Measurements from ENCODE around the gene RHOT1. TPM values are rescaled to one million over a fixed set of nuclear protein-coding genes. Genes with fewer than 3 reads are reported as not detected.
A peak's percentile ranks its signal among the peaks of the same experiment; 100 is the strongest.

RHOT1 gene
- total and polyA plus RNA-seq, 8 donors, result 11.6 to 26.7 (median 16.0) TPM

DNA sequence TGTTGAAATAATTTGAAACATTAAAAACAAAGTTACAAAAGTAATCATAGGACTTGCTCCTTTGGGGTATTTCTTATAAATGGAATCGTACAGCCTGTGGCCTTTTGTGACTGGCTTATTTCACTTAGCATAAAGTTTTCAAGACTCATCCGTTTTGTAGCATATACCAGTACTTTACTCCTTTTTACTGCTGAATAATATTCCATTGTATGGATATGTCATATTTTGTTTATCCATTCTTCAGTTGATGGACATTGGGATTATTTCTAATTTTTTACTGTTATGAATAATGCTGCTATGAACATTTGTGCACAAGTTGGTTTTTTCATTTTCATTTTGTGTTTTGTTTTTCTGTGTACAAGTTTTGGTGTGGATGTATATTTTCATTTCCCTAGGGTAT lies 93.3 kb downstream of the RHOT1 start:
- intact Hi-C loops (cut with DNase I), result no loop called here
- FAIRE-seq, result no peak
- H3K4me1 ChIP-seq, result no peaks in the 10 kb centered on the region
- no peak overlapping the region for H3K27ac ChIP-seq
- 92 to 96% methylated on average over 2 of the region's 2 CpGs for WGBS, 2 donors
- no peaks in the 10 kb centered on the region for H3K27me3 ChIP-seq
- TF ChIP-seq, protein P1, sequence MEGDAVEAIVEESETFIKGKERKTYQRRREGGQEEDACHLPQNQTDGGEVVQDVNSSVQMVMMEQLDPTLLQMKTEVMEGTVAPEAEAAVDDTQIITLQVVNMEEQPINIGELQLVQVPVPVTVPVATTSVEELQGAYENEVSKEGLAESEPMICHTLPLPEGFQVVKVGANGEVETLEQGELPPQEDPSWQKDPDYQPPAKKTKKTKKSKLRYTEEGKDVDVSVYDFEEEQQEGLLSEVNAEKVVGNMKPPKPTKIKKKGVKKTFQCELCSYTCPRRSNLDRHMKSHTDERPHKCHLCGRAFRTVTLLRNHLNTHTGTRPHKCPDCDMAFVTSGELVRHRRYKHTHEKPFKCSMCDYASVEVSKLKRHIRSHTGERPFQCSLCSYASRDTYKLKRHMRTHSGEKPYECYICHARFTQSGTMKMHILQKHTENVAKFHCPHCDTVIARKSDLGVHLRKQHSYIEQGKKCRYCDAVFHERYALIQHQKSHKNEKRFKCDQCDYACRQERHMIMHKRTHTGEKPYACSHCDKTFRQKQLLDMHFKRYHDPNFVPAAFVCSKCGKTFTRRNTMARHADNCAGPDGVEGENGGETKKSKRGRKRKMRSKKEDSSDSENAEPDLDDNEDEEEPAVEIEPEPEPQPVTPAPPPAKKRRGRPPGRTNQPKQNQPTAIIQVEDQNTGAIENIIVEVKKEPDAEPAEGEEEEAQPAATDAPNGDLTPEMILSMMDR (IDR thresholded peaks at IDR 0.05), result no peak
- ATAC-seq, result no peak
- no peak for DNase-seq
- no peaks in the 10 kb centered on the region for H3K9me3 ChIP-seq
- no peak overlapping the region for H3K4me3 ChIP-seq
- H3K36me3 ChIP-seq, result no peaks in the 10 kb centered on the region

DNA sequence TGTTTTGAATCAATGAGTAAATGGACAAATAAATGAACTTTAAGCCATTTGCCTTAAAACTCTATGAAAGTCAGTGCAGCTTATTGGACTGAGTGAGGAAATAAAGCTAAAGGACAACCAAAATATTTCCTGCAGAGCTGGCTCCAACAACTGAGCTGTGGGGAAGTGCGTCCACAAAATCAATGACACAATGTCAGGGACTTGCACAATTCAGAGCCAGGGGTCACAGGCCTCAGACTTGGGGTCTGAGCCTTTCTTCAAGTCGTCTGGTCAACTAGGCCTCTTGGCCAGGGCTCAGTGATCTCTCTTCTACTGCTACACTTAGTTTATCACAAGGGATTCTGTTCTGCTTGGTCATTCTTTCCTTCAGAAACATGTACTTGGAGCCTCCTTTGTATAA lies 97.2 kb downstream of the RHOT1 start:
- TF ChIP-seq, protein P1 (IDR thresholded peaks at IDR 0.05), result no peak
- Histone ChIP-seq H3K27ac (no peak overlapping the region), H3K27me3 (no peaks in the 10 kb centered on the region), H3K4me1 (no peaks in the 10 kb centered on the region), H3K36me3 (peaks cover 0 to 6% (median 0%) of the 10 kb centered on the region in 3 donors), H3K4me3 (no peak overlapping the region), H3K9me3 (no peaks in the 10 kb centered on the region)
- FAIRE-seq (no peak), DNase-seq (no peak), ATAC-seq (peak in 1 of 4 donors; percentile 25)
- intact Hi-C loops (cut with DNase I), result no loop called here
- 69 to 85% methylated on average over 2 of the region's 2 CpGs for WGBS, 2 donors

DNA sequence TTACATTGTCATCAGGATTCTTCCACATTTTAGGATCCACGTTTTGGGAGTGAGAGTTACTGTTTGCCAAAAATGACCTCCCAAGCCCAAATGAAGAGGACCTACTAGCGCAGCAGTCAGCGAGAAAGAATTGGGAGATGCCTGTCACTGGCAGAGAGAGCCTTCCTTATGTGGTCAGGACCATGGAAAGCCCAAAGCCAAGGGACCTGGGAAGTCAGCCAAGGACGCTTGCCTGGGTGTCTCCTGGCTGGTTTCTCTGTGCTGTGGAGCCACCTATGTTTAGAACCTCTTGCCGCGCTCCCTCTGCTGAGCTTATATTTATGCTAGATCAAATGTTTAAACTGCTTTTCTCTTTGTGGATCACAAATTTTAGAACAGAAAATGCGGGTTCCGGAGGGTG lies 98.4 kb downstream of the RHOT1 start:
- H3K9me3 ChIP-seq, result no peaks in the 10 kb centered on the region
- no peak overlapping the region for H3K4me3 ChIP-seq
- no peaks in the 10 kb centered on the region for H3K4me1 ChIP-seq
- H3K27ac ChIP-seq, result no peak overlapping the region
- FAIRE-seq (no peak), DNase-seq (no peak), ATAC-seq (peak in 1 of 4 donors; percentile 24)
- no peaks in the 10 kb centered on the region for H3K27me3 ChIP-seq
- WGBS, 2 donors, result 79 to 80% methylated on average over 8 of the region's 8 CpGs
- intact Hi-C loops (cut with DNase I), result no loop called here
- peaks cover 0 to 6% (median 0%) of the 10 kb centered on the region in 3 donors for H3K36me3 ChIP-seq
- TF ChIP-seq, protein P1 (IDR thresholded peaks at IDR 0.05), result no peak

DNA sequence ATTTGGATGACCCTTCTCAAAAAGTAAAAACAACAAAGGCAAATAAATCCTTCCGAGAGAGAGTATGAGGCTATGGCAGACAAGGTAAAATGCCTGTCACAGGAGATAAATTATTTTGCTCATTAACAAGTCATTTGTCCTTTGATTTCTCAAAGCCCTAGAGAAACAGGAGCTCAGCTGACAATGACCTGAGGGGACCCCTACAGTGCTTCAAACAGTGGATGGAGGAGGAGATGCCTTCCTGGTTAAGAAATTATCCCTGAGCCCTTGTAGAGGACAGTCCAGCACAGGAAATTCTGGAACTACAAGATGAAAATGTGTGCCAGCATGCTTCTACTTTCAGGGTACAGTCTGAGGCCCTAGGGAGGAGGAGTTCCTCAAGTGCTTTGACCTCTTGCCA lies 99.3 kb downstream of the RHOT1 start:
- no peaks in the 10 kb centered on the region for H3K9me3 ChIP-seq
- ATAC-seq (no peak), FAIRE-seq (no peak), DNase-seq (no peak)
- no peaks in the 10 kb centered on the region for H3K27me3 ChIP-seq
- intact Hi-C loops (cut with DNase I), result no loop called here
- no peak overlapping the region for H3K27ac ChIP-seq
- H3K36me3 ChIP-seq, result peaks cover 0 to 6% (median 0%) of the 10 kb centered on the region in 3 donors
- TF ChIP-seq, protein P1 (IDR thresholded peaks at IDR 0.05), result no peak
- H3K4me3 ChIP-seq, result no peak overlapping the region
- H3K4me1 ChIP-seq, result no peaks in the 10 kb centered on the region
- 79 to 82% methylated on average over 1 of the region's 1 CpG for WGBS, 2 donors

DNA sequence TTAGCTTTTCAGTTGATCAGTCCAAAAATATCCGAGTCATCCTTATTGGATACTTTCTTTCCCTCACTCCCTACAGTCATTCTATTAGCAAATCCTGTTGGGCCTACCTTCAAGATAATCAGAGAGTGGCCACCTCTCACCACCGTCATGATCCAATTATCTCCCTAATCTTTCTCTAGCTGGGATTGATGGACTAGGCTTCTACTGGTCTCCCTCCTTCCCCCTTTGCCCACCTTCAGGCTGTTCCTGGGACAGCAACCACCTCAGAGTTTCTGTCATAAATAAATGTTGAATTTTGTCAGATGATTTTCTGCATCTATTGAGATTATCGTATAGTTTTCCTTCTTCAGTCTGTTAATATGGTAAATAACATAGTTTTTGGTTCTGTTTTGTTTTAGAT lies 107.2 kb downstream of the RHOT1 start:
- FAIRE-seq (no peak), ATAC-seq (no peak)
- WGBS, 2 donors, result 83 to 87% methylated on average over 3 of the region's 3 CpGs

More for the DNA sequence above, 107.2 kb downstream of the RHOT1 start:
- no peaks in the 10 kb centered on the region for H3K27me3 ChIP-seq
- no peaks in the 10 kb centered on the region for H3K4me1 ChIP-seq
- TF ChIP-seq, protein P1 (IDR thresholded peaks at IDR 0.05), result no peak
- intact Hi-C loops (cut with DNase I), result no loop called here
- no peak for DNase-seq
- H3K36me3 ChIP-seq, result no peaks in the 10 kb centered on the region
- no peak overlapping the region for H3K4me3 ChIP-seq
- H3K9me3 ChIP-seq, result no peaks in the 10 kb centered on the region
- H3K27ac ChIP-seq, result no peak overlapping the region

All from pancreas (tissue), 10 donors.